ENCODE data around the gene NELFB.

NELFB gene

GRCh38 chr9:137313326-137313936, 58.3 kb downstream of the NELFB start:
- Mint-ChIP-seq H3K4me1 (no peaks in the 10 kb centered on the region), H3K4me3 (no peak overlapping the region), H3K9me3 (no peaks in the 10 kb centered on the region), H3K27me3 (peaks cover 43% of the 10 kb centered on the region), H3K36me3 (no peaks in the 10 kb centered on the region), H3K27ac (no peak overlapping the region)
- CTCF ChIA-PET: no interaction called here
- DNase-seq: no peak

GRCh38 chr9:137313956-137314560, 58.9 kb downstream of the NELFB start:
- Mint-ChIP-seq H3K4me3 (no peak overlapping the region), H3K27me3 (peaks cover 36% of the 10 kb centered on the region), H3K27ac (no peak overlapping the region), H3K9me3 (no peaks in the 10 kb centered on the region), H3K36me3 (no peaks in the 10 kb centered on the region), H3K4me1 (no peaks in the 10 kb centered on the region)
- CTCF ChIA-PET: no interaction called here
- DNase-seq: no peak

- Mint-ChIP-seq H3K36me3 (no peaks in the 10 kb centered on the region), H3K4me3 (no peak overlapping the region), H3K9me3 (no peaks in the 10 kb centered on the region), H3K4me1 (peaks cover 5% of the 10 kb centered on the region), H3K27ac (no peak overlapping the region), H3K27me3 (peaks cover 36% of the 10 kb centered on the region)
- peak; percentile 18 for DNase-seq
- CTCF ChIA-PET: no interaction called here
Measured at GRCh38 chr9:137314561-137315560, 59.7 kb downstream of the NELFB start.

- Mint-ChIP-seq H3K27ac (no peak overlapping the region), H3K4me1 (peaks cover 9% of the 10 kb centered on the region), H3K9me3 (no peaks in the 10 kb centered on the region), H3K4me3 (no peak overlapping the region), H3K36me3 (no peaks in the 10 kb centered on the region), H3K27me3 (peaks cover 36% of the 10 kb centered on the region)
- CTCF ChIA-PET: no interaction called here
- DNase-seq: no peak
Measured at GRCh38 chr9:137315581-137316011, 60.5 kb downstream of the NELFB start.

- no peak overlapping the region for H3K4me3 Mint-ChIP-seq
- H3K4me1 Mint-ChIP-seq: peaks cover 12% of the 10 kb centered on the region
- peaks cover 36% of the 10 kb centered on the region for H3K27me3 Mint-ChIP-seq
- peak; percentile 35 for DNase-seq
- no peaks in the 10 kb centered on the region for H3K36me3 Mint-ChIP-seq
- no peak overlapping the region for H3K27ac Mint-ChIP-seq
- H3K9me3 Mint-ChIP-seq: no peaks in the 10 kb centered on the region
- CTCF ChIA-PET: no interaction called here
Measured at GRCh38 chr9:137316012-137316981, 61.2 kb downstream of the NELFB start.

GRCh38 chr9:137317021-137317717, 62.0 kb downstream of the NELFB start:
- Mint-ChIP-seq H3K27ac (no peak overlapping the region), H3K4me3 (no peak overlapping the region), H3K36me3 (peaks cover under 1% of the 10 kb centered on the region)

GRCh38 chr9:137317718-137318511, 62.8 kb downstream of the NELFB start:
- peaks cover 16% of the 10 kb centered on the region for H3K4me1 Mint-ChIP-seq
- no peak overlapping the region for H3K27ac Mint-ChIP-seq
- H3K36me3 Mint-ChIP-seq: peaks cover 1% of the 10 kb centered on the region
- no peaks in the 10 kb centered on the region for H3K9me3 Mint-ChIP-seq
- no peak for DNase-seq
- no peak overlapping the region for H3K4me3 Mint-ChIP-seq
- peaks cover 36% of the 10 kb centered on the region for H3K27me3 Mint-ChIP-seq
- CTCF ChIA-PET: no interaction called here

More at GRCh38 chr9:137317021-137317717, 62.0 kb downstream of the NELFB start:
- Mint-ChIP-seq H3K4me1 (peaks cover 16% of the 10 kb centered on the region), H3K9me3 (no peaks in the 10 kb centered on the region), H3K27me3 (peaks cover 36% of the 10 kb centered on the region)
- CTCF ChIA-PET: no interaction called here
- peak; percentile 19 for DNase-seq

- H3K9me3 Mint-ChIP-seq: no peaks in the 10 kb centered on the region
- CTCF ChIA-PET: no interaction called here
Measured at GRCh38 chr9:137318602-137319001, 63.5 kb downstream of the NELFB start.

GRCh38 chr9:137319011-137319738, 64.0 kb downstream of the NELFB start:
- CTCF ChIA-PET: no interaction called here
- H3K4me1 Mint-ChIP-seq: peaks cover 16% of the 10 kb centered on the region
- peaks cover 1% of the 10 kb centered on the region for H3K36me3 Mint-ChIP-seq
- peaks cover 32% of the 10 kb centered on the region for H3K27me3 Mint-ChIP-seq
- H3K9me3 Mint-ChIP-seq: no peaks in the 10 kb centered on the region
- no peak for DNase-seq
- H3K27ac Mint-ChIP-seq: no peak overlapping the region
- H3K4me3 Mint-ChIP-seq: no peak overlapping the region

More at GRCh38 chr9:137318602-137319001, 63.5 kb downstream of the NELFB start:
- H3K4me1 Mint-ChIP-seq: peaks cover 16% of the 10 kb centered on the region
- H3K27me3 Mint-ChIP-seq: peaks cover 36% of the 10 kb centered on the region
- no peak for DNase-seq
- no peak overlapping the region for H3K27ac Mint-ChIP-seq
- H3K4me3 Mint-ChIP-seq: no peak overlapping the region
- peaks cover 1% of the 10 kb centered on the region for H3K36me3 Mint-ChIP-seq

GRCh38 chr9:137319739-137320551, 64.8 kb downstream of the NELFB start:
- Mint-ChIP-seq H3K27me3 (peaks cover 25% of the 10 kb centered on the region), H3K4me3 (no peak overlapping the region), H3K27ac (peak overlapping the region; percentile 85), H3K9me3 (no peaks in the 10 kb centered on the region), H3K4me1 (peaks cover 16% of the 10 kb centered on the region), H3K36me3 (peaks cover 1% of the 10 kb centered on the region)
- DNase-seq: peak; percentile 22
- CTCF ChIA-PET: no interaction called here

GRCh38 chr9:137320555-137321384, 65.6 kb downstream of the NELFB start:
- peak; percentile 65 for DNase-seq
- Mint-ChIP-seq H3K36me3 (peaks cover 1% of the 10 kb centered on the region), H3K27me3 (peaks cover 19% of the 10 kb centered on the region), H3K4me1 (peaks cover 19% of the 10 kb centered on the region), H3K9me3 (no peaks in the 10 kb centered on the region), H3K4me3 (peak overlapping the region; percentile 12), H3K27ac (peak overlapping the region; percentile 85)
- CTCF ChIA-PET: interaction anchor here (1.3 kb wide), 1 partner anchor 19 kb away, joined by 4 read pairs; the partner anchor contains the start of gene NRARP

Measured in activated naive CD4-positive, alpha-beta T cell treated with anti-CD3 and anti-CD28 coated beads, Interleukin-2, amount 10 ng/mL, durations not matched to agents 7 days and 5 days (primary cell).